Measurements from ENCODE around the gene RBM6. TPM values are rescaled to one million over a fixed set of nuclear protein-coding genes. Genes with fewer than 3 reads are reported as not detected.

RBM6 gene
- total and polyA plus RNA-seq, 2 of the 4 experiments (the other 2 are of a cell fraction) = 38.5 to 64.6 TPM

GRCh38 chr3:50100956-50101845 is 161.3 kb downstream of the RBM6 start:
- Histone ChIP-seq H3K9ac (ENCODE audit: low read depth, low read length) (no peak overlapping the region), H3K9me3 (ENCODE audit: control insufficient read depth, insufficient read depth, low read length) (no peaks in the 10 kb centered on the region), H2BK20ac (ENCODE audit: low read depth, low read length) (no peak overlapping the region), H4K8ac (ENCODE audit: low read depth in 2 of 2, low read length in 2 of 2) (no peak overlapping the region), H2BK120ac (ENCODE audit: low read depth, low read length) (no peak overlapping the region), H3K14ac (replicated peaks; ENCODE audit: low read depth, low read length) (no peak overlapping the region), H3K18ac (ENCODE audit: low read depth, low read length) (no peak overlapping the region), H3K23ac (ENCODE audit: low read depth, low read length) (no peak overlapping the region), H3K79me1 (ENCODE audit: low read depth in 1 of 2, low read length in 2 of 2) (peaks cover 34 to 78% of the 10 kb centered on the region in 2 experiments), H2AFZ (replicated peaks; ENCODE audit: low read length, poor library complexity) (no peak overlapping the region), H2BK5ac (ENCODE audit: low read depth, low read length, poor library complexity, severe bottlenecking) (no peak overlapping the region), H3K4me1 (ENCODE audit: control insufficient read depth, insufficient read depth, low read length) (no peaks in the 10 kb centered on the region), H3K27ac (ENCODE audit: insufficient read depth, low read length) (no peak overlapping the region), H4K5ac (ENCODE audit: low read depth, low read length) (no peak overlapping the region), H2BK15ac (ENCODE audit: low read depth, low read length) (no peak overlapping the region), H3K9me1 (ENCODE audit: insufficient read depth, low read length) (peaks cover 1% of the 10 kb centered on the region; the same call in 1 of the 2 replicates), H3K4ac (ENCODE audit: low read depth, low read length) (no peak overlapping the region), H2AK9ac (replicated peaks; ENCODE audit: low read depth, low read length, poor library complexity) (no peak overlapping the region), H3K27me3 (ENCODE audit: control insufficient read depth, insufficient read depth, low read length) (no peaks in the 10 kb centered on the region), H3K4me3 (ENCODE audit: insufficient read depth, low read depth, low read length) (no peak overlapping the region), H3K4me2 (ENCODE audit: low read depth, low read length) (no peak overlapping the region), H3K56ac (ENCODE audit: extremely low read depth, insufficient read depth, low read length) (no peak overlapping the region), H4K20me1 (ENCODE audit: insufficient read depth, low read length) (peaks cover 43% of the 10 kb centered on the region), H4K91ac (ENCODE audit: insufficient read depth, low read depth, low read length) (no peak overlapping the region), H2AK5ac (ENCODE audit: low read depth, low read length) (no peak overlapping the region), H3K36me3 (ENCODE audit: control insufficient read depth, insufficient read depth, low read length) (peaks cover 72% of the 10 kb centered on the region)
- ATAC-seq (ENCODE audit: low read depth) (peak; percentile 65), DNase-seq (peak; percentile 66)
- POLR2A ChIA-PET (ENCODE audit: unreplicated experiment) = no interaction called here
- CTCF ChIA-PET = interaction anchor here (0.9 to 1.1 kb wide), 2 partner anchors 19 to 88 kb away, joined by 4 to 7 read pairs; no protein-coding TSS in a partner anchor
- dilution Hi-C loops (cut with HindIII; ENCODE audit: low sequenced_read_pairs, unreplicated experiment) = no loop called here
- in situ Hi-C loops (cut with MboI; ENCODE audit: low sequenced_read_pairs) = no loop called here
- BruUV-seq (replicated peaks) = TSS peak; percentile 21
- no CpG with 5 or more reads among the region's 4 CpGs for WGBS, 2 experiments (ENCODE audit: extremely low coverage in 2 of 2, insufficient read length in 1 of 2)
- intact Hi-C loops (cut with micrococcal nuclease) = loop anchor here (10.0 kb wide), 1 partner anchor 1256 kb away; the partner anchor contains the start of gene PRKAR2A
- TF ChIP-seq MAFK (IDR thresholded peaks at IDR 0.05; ENCODE audit: low read depth, low read length) = no peak
- TF ChIP-seq MXI1 (IDR thresholded peaks at IDR 0.05; ENCODE audit: borderline replicate concordance, low read depth, low read length) = no peak
- no peak for TF ChIP-seq RFX5 (IDR thresholded peaks at IDR 0.05; ENCODE audit: low read depth, low read length)
- no peak for TF ChIP-seq NFE2L2 (IDR thresholded peaks at IDR 0.05; ENCODE audit: low read depth, low read length)
- TF ChIP-seq RAD21 (IDR thresholded peaks at IDR 0.05; ENCODE audit: low read length) = no peak
- no peak for TF ChIP-seq MAZ (IDR thresholded peaks at IDR 0.05; ENCODE audit: borderline replicate concordance, low read depth, low read length)
- TF ChIP-seq SMC3 (IDR thresholded peaks at IDR 0.05; ENCODE audit: low read depth, low read length) = no peak
- TF ChIP-seq, protein P1, sequence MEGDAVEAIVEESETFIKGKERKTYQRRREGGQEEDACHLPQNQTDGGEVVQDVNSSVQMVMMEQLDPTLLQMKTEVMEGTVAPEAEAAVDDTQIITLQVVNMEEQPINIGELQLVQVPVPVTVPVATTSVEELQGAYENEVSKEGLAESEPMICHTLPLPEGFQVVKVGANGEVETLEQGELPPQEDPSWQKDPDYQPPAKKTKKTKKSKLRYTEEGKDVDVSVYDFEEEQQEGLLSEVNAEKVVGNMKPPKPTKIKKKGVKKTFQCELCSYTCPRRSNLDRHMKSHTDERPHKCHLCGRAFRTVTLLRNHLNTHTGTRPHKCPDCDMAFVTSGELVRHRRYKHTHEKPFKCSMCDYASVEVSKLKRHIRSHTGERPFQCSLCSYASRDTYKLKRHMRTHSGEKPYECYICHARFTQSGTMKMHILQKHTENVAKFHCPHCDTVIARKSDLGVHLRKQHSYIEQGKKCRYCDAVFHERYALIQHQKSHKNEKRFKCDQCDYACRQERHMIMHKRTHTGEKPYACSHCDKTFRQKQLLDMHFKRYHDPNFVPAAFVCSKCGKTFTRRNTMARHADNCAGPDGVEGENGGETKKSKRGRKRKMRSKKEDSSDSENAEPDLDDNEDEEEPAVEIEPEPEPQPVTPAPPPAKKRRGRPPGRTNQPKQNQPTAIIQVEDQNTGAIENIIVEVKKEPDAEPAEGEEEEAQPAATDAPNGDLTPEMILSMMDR (conservative IDR thresholded peaks at IDR 0.05; ENCODE audit: low read depth, low read length) = no peak
- no peak for TF ChIP-seq FOS (IDR thresholded peaks at IDR 0.05; ENCODE audit: low read depth, low read length)
- TF ChIP-seq, protein P2, sequence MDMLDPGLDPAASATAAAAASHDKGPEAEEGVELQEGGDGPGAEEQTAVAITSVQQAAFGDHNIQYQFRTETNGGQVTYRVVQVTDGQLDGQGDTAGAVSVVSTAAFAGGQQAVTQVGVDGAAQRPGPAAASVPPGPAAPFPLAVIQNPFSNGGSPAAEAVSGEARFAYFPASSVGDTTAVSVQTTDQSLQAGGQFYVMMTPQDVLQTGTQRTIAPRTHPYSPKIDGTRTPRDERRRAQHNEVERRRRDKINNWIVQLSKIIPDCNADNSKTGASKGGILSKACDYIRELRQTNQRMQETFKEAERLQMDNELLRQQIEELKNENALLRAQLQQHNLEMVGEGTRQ (IDR thresholded peaks at IDR 0.05; ENCODE audit: low read depth, low read length) = no peak
- no peak for TF ChIP-seq RCOR1 (IDR thresholded peaks at IDR 0.05; ENCODE audit: insufficient replicate concordance, low read length)
- no peak for TF ChIP-seq ELK1 (IDR thresholded peaks at IDR 0.05; ENCODE audit: borderline replicate concordance, low read depth, low read length)
- no peak for TF ChIP-seq BHLHE40 (IDR thresholded peaks at IDR 0.05; ENCODE audit: low read depth, low read length)
- TF ChIP-seq CHD1 (IDR thresholded peaks at IDR 0.05; ENCODE audit: low read depth, low read length) = no peak
